SJSA1 (cell line): ENCODE measurements around the gene SLC25A45. TPM values are rescaled to one million over a fixed set of nuclear protein-coding genes. Genes with fewer than 3 reads are reported as not detected.
A peak's percentile ranks its signal among the peaks of the same experiment; 100 is the strongest.

Experiments used
- DNase-seq, 2 experiments: peaks; one replicate each; pipeline ENCODE4 v3.0.0-alpha.2; 2015 to 2020; ENCODE audit warnings: low spot score in 2 of 2, low read depth in 1 of 2
- H3K27ac ChIP-seq: fragments of 250-450 bp; sonication (Bioruptor Pico); 2 replicates; pipeline ENCODE4 v1.5.1; 2020; ENCODE audit warnings: mild to moderate bottlenecking, moderate library complexity
- H3K27me3 ChIP-seq: fragments of 250-450 bp; sonication (Bioruptor Pico); replicated peaks from 2 replicates; pipeline ENCODE4 v1.5.1; 2020; ENCODE audit warnings: mild to moderate bottlenecking, moderate library complexity
- H3K36me3 ChIP-seq: fragments of 250-450 bp; sonication (Bioruptor Pico); 2 replicates; pipeline ENCODE4 v1.5.1; 2020; ENCODE audit warnings: mild to moderate bottlenecking
- H3K4me1 ChIP-seq: fragments of 250-450 bp; sonication (Bioruptor Pico); replicated peaks from 2 replicates; pipeline ENCODE4 v1.6.1; 2021; ENCODE audit warnings: mild to moderate bottlenecking
- H3K4me3 ChIP-seq: fragments of 250-450 bp; sonication (Bioruptor Pico); 2 replicates; pipeline ENCODE4 v1.5.1; 2020; ENCODE audit warnings: mild to moderate bottlenecking
- H3K9me3 ChIP-seq: fragments of 250-450 bp; sonication (Bioruptor Pico); replicated peaks from 2 replicates; pipeline ENCODE4 v1.5.1; 2020; ENCODE audit warnings: mild to moderate bottlenecking
- total RNA-seq: library from RNA; depleted of rRNA; stranded (reverse); fragments of >200 nt; shearing (Covaris generic); gene quantifications from 2 replicates; pipeline ENCODE4 v1.2.3, GENCODE V29; 2014

Gene SLC25A45
- total RNA-seq, 1 experiment from 2014 or later = 3.1 TPM

DNA sequence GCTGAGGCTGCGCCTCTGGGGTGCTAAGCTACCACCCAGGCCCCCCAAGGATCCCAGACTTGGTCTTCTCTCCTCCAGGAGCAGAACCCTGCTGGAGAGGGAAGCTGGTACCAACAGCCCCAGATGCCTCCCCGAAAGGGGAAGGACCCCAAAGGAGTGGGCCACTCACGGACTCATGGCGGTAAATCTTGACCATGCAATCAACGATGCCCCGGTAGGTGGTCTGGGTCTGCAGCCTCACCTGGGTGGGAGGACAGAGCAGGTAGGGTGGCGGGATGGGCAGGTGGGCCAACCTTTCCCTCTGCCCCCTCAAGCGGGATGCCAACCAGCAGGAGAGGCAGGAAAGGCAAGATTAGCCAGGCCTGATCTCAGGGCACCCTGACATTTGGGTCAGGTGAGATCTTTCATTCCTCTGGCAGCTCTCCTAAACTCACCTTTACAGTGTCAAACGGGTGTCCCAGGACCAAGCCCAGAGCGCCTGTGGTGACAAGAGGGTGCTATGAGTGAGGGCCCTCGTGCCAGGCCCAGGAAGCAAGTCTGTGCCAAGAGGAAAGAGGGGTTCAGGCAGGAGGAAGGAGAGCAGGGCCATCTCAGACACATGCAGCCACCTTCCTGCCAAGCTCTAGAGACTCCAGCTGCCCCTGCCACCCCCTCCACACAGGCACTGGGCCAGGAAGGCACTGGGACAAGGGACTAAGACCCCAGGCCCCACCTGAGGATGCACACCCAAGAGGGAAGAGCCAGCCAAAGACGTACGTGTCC, 2.6 kb downstream of the SLC25A45 start:
- Histone ChIP-seq H3K27me3 (no peaks in the 10 kb centered on the region), H3K4me3 (no peak overlapping the region), H3K9me3 (no peaks in the 10 kb centered on the region), H3K4me1 (peaks cover 43% of the 10 kb centered on the region), H3K36me3 (no peaks in the 10 kb centered on the region), H3K27ac (no peak overlapping the region)
- DNase-seq = no peak

DNA sequence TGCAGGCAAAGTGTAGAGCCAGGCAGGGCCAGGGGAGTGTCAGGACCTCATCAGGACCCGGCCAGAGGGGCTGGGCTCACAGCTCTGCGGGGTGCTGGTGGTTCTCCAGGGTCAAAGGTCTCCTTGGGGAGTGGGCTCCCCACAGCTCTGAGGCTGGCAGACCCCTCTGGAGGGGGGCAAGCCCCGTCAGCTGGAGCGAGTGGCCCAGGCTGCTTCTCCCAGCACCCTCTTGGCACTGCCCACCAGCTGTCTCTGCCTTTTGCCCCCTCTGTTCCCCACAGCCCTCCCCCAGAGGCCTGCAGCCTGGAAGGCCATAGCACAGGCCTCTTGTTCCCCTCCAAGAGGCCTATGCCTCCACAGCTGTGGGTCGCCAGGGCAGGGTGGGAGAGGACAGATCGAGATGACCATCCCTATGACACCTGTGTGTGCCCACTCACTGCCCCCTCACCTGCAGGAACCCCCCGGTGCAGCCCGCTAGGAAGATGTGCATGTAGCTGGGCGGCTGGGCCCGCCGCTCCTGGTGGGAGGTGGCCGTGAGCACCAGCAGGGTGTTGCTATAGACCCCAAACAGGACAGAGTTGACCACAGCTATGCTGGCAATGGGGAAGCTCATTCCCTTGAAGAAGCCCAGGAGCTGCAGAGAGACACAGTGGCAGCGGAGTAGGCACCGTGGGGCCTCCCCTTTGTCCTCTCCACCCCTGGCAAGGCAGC, 3.4 kb downstream of the SLC25A45 start:
- no peak for DNase-seq
- Histone ChIP-seq H3K4me1 (peaks cover 35% of the 10 kb centered on the region), H3K9me3 (no peaks in the 10 kb centered on the region), H3K4me3 (no peak overlapping the region), H3K27me3 (no peaks in the 10 kb centered on the region), H3K36me3 (no peaks in the 10 kb centered on the region), H3K27ac (no peak overlapping the region)

- H3K4me1 ChIP-seq = peaks cover 28% of the 10 kb centered on the region
- no peaks in the 10 kb centered on the region for H3K36me3 ChIP-seq
- no peak overlapping the region for H3K4me3 ChIP-seq
- no peaks in the 10 kb centered on the region for H3K9me3 ChIP-seq
- no peaks in the 10 kb centered on the region for H3K27me3 ChIP-seq
- no peak overlapping the region for H3K27ac ChIP-seq
- DNase-seq = no peak
Observed at GRCh38 chr11:65378208-65378927, 4.1 kb downstream of the SLC25A45 start.

GRCh38 chr11:65377777-65378176, 4.7 kb downstream of the SLC25A45 start:
- no peaks in the 10 kb centered on the region for H3K27me3 ChIP-seq
- DNase-seq = no peak
- peaks cover 22% of the 10 kb centered on the region for H3K4me1 ChIP-seq
- H3K4me3 ChIP-seq = no peak overlapping the region
- no peak overlapping the region for H3K27ac ChIP-seq
- H3K36me3 ChIP-seq = no peaks in the 10 kb centered on the region
- no peaks in the 10 kb centered on the region for H3K9me3 ChIP-seq

- Histone ChIP-seq H3K4me3 (no peak overlapping the region), H3K36me3 (no peaks in the 10 kb centered on the region)
- no peak for DNase-seq
Observed at GRCh38 chr11:65377036-65377435, 5.4 kb downstream of the SLC25A45 start.

DNA sequence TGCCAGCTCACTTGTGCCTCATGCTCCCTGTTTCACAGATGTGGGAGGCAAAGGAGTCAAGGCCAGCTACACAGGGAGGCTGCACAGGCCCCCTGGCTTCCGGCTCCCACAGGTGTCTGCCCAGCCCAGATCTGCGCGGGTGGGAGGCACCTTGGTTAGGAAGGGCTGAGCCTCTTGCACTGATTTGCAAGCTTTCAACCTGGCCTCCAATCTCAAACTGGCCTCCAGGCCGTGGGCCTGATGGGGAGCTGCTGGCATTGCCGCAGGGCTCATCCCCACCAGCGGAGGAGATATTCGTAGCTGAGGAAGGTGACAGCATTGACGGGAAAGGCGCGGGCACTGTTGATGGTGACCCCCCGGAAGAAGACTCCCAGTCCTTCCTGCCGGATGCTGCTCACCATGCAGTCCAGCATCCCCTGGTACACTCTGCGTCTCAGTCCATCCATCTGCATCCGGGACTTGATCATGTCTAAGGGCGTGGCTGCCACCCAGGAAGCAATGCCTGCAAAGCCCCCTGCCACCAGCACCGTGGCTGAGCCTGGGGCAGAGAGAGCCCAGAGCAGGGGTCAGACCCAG, 6.2 kb downstream of the SLC25A45 start:
- Histone ChIP-seq H3K4me3 (no peak overlapping the region), H3K36me3 (no peaks in the 10 kb centered on the region), H3K4me1 (peaks cover 17% of the 10 kb centered on the region), H3K27me3 (no peaks in the 10 kb centered on the region), H3K9me3 (no peaks in the 10 kb centered on the region), H3K27ac (no peak overlapping the region)
- no peak for DNase-seq

More at GRCh38 chr11:65377036-65377435, 5.4 kb downstream of the SLC25A45 start:
- Histone ChIP-seq H3K27me3 (no peaks in the 10 kb centered on the region), H3K4me1 (peaks cover 17% of the 10 kb centered on the region), H3K9me3 (no peaks in the 10 kb centered on the region), H3K27ac (no peak overlapping the region)

GRCh38 chr11:65375012-65375411, 7.4 kb downstream of the SLC25A45 start:
- Histone ChIP-seq H3K27ac (no peak overlapping the region), H3K4me1 (peaks cover 20% of the 10 kb centered on the region), H3K9me3 (no peaks in the 10 kb centered on the region), H3K27me3 (no peaks in the 10 kb centered on the region), H3K4me3 (no peak overlapping the region), H3K36me3 (no peaks in the 10 kb centered on the region)
- no peak for DNase-seq

DNA sequence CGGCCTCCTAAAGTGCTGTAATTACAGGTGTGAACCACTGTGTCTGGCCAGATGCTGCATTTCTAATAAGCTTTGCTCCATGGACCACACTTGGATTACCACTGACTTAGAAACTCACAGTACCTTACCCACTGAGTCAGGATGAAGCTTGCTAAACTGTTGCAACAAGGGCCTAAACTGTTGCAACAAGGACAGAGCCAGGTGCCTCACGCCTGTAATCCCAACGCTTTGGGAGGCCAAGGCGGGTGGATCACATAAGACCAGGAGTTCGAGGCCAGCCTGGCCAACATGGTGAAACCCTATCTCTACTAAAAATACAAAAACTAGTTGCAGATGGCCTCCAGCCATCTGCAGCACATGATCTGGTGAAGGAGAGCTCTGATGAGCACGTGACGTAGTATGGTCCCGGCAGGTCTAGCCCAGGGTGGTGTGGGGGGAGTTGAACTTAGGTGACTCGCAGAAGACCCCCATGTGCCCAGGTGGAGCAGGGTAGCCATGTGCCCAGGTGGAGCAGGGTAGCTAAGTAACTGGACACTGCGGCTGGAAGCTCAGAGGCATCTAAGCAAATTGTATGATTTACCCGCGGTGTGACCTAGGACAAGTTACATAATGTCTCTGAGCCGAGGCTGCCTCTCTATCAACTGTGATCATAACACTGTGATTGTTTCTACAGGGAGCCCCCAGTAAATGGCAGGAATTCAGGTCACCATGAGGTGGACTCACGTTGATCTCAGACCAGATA, 8.4 kb downstream of the SLC25A45 start:
- H3K9me3 ChIP-seq = no peaks in the 10 kb centered on the region
- peaks cover 20% of the 10 kb centered on the region for H3K4me1 ChIP-seq
- no peaks in the 10 kb centered on the region for H3K27me3 ChIP-seq
- no peaks in the 10 kb centered on the region for H3K36me3 ChIP-seq
- no peak overlapping the region for H3K4me3 ChIP-seq
- no peak for DNase-seq
- H3K27ac ChIP-seq = no peak overlapping the region

DNA sequence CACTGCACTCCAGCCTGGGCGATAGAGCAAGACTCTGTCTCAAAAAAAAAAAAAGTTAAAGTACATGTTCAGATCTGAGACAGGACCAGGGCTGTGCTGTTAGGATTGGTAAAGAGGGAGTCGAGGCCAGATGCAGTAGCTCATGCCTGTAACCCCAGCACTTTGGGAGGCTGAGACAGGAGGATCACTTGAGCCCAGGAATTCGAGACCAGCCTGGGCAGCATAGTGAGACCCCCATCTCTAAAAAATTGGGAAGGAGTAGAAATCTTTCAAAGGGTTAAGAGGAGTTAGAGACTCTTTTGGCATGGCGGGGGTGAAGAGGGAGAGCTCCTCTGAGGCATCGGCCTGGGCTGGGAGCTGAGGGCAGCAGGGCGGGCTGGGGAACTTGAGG, 11.8 kb downstream of the SLC25A45 start:
- Histone ChIP-seq H3K27me3 (no peaks in the 10 kb centered on the region), H3K9me3 (no peaks in the 10 kb centered on the region), H3K36me3 (no peaks in the 10 kb centered on the region), H3K4me3 (no peak overlapping the region), H3K27ac (peak overlapping the region; percentile 77), H3K4me1 (peaks cover 20% of the 10 kb centered on the region)
- no peak for DNase-seq

GRCh38 chr11:65366340-65366773, 16.1 kb downstream of the SLC25A45 start:
- H3K4me3 ChIP-seq = no peak overlapping the region
- peak in 1 of 2 experiments; percentile 81 for DNase-seq
- H3K27me3 ChIP-seq = no peaks in the 10 kb centered on the region
- no peaks in the 10 kb centered on the region for H3K9me3 ChIP-seq
- H3K36me3 ChIP-seq = no peaks in the 10 kb centered on the region
- H3K27ac ChIP-seq = no peak overlapping the region
- H3K4me1 ChIP-seq = peaks cover 13% of the 10 kb centered on the region

DNA sequence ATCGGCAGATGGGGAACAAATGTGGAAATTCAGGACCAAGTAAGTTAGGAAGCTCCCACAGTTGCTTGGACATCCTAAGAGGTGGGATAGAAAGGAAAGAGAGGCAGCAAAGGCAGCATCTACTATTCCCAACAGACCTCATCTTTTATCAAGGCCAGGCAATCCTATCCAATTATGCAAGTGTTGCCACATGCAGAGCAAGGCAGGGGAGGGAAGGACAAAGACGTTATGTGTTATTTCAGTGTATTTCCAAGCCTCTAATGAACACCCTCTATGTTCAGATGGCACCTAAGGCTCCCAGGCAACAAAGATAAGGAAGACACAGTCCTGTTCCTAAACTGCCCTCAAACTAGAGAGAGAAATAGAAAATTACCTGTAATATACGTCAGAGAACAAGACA, 18.7 kb downstream of the SLC25A45 start:
- no peak overlapping the region for H3K27ac ChIP-seq
- H3K4me3 ChIP-seq = no peak overlapping the region
- no peaks in the 10 kb centered on the region; the same call in 1 of the 2 replicates for H3K4me1 ChIP-seq
- no peaks in the 10 kb centered on the region for H3K27me3 ChIP-seq
- no peaks in the 10 kb centered on the region for H3K36me3 ChIP-seq
- H3K9me3 ChIP-seq = no peaks in the 10 kb centered on the region
- DNase-seq = no peak

- Histone ChIP-seq H3K36me3 (no peaks in the 10 kb centered on the region), H3K4me1 (no peaks in the 10 kb centered on the region; the same call in 1 of the 2 replicates), H3K27ac (no peak overlapping the region), H3K4me3 (no peak overlapping the region), H3K27me3 (no peaks in the 10 kb centered on the region), H3K9me3 (no peaks in the 10 kb centered on the region)
- no peak for DNase-seq
Observed at GRCh38 chr11:65362966-65363365, 19.5 kb downstream of the SLC25A45 start.

- Histone ChIP-seq H3K4me3 (no peak overlapping the region), H3K9me3 (no peaks in the 10 kb centered on the region), H3K27me3 (peaks cover 2% of the 10 kb centered on the region), H3K4me1 (no peaks in the 10 kb centered on the region; the same call in 1 of the 2 replicates), H3K27ac (no peak overlapping the region), H3K36me3 (no peaks in the 10 kb centered on the region)
- no peak for DNase-seq
Observed at GRCh38 chr11:65362320-65362931, 20.0 kb downstream of the SLC25A45 start.
